GM23338 (cell line): ENCODE measurements around the gene KDM4C. TPM values are rescaled to one million over a fixed set of nuclear protein-coding genes. Genes with fewer than 3 reads are reported as not detected.

Experiments used
- polyA plus RNA-seq: library from polyadenylated mRNA; unstranded; fragments of >200 nt; fragmentation: Nextera tagmentation; extraction: Ambion mirVana; gene quantifications from 2 replicates; pipeline ENCODE4 v1.2.1, GENCODE V29; 2016
- small RNA-seq: library from RNA; depleted of rRNA; stranded (forward); fragments of <200 nt; gene quantifications from one replicate; pipeline ENCODE3, GENCODE V24; 2014; ENCODE audit warnings: low replicate concordance
- total RNA-seq: library from RNA; depleted of rRNA; stranded (reverse); fragments of >200 nt; shearing (Covaris generic); gene quantifications from 2 replicates; pipeline ENCODE4 v1.2.3, GENCODE V29; 2014; rRNA removed

KDM4C gene
- total and polyA plus RNA-seq, 2 experiments from 2014 or later = 12.0 to 43.8 TPM

Small RNA genes within 50 kb of the gene (small RNA-seq; reads per million reads assigned to genes)
- gene SNRPEP2 = 0.07 reads per million

Other genes starting within 250 kb of the KDM4C start
- gene GLDC, start 112.2 kb upstream of the KDM4C start, total RNA-seq = 133 and 139 TPM in 2 replicates
- 63.5 and 71.9 TPM in 2 replicates for gene GLDC, start 112.2 kb upstream of the KDM4C start, polyA plus RNA-seq